Right atrium auricular region (tissue), 2 donors: ENCODE data around the gene LRRC45. TPM values are rescaled to one million over a fixed set of nuclear protein-coding genes. Genes with fewer than 3 reads are reported as not detected.

ENCODE experiments used
- DNase-seq: peaks from one replicate; pipeline ENCODE4 v3.0.0-alpha.2; 2019; ENCODE audit warnings: low spot score
- H3K27ac ChIP-seq, 2 donors: fragments of 200-600 bp; sonication (generic); 1 replicate in 1 of 2; 2 replicates in 1 of 2; pipeline ENCODE4 v1.5.1; 2016 to 2019
- H3K27me3 ChIP-seq, 2 donors: fragments of 200-600 bp; sonication (generic); one replicate each; pipeline versions ENCODE4 v1.5.1 to v1.6.0; 2017 to 2019
- H3K36me3 ChIP-seq: fragments of 200-600 bp; sonication (generic); one replicate; pipeline ENCODE4 v1.5.1; 2016
- H3K4me1 ChIP-seq, 2 donors: fragments of 200-600 bp; sonication (generic); one replicate each; pipeline versions ENCODE4 v1.5.1 to v1.6.0; 2017 to 2019
- H3K4me3 ChIP-seq, 2 donors: fragments of 200-600 bp; sonication (generic); 1 replicate in 1 of 2; 2 replicates in 1 of 2; pipeline ENCODE4 v1.5.1; 2017 to 2019; ENCODE audit warnings: mild to moderate bottlenecking in 1 of 2, moderate library complexity in 1 of 2
- H3K9me3 ChIP-seq, 2 donors: fragments of 200-600 bp; sonication (generic); one replicate each; pipeline ENCODE4 v1.5.1; 2019
- total RNA-seq, 2 donors: library from RNA; depleted of rRNA; stranded (reverse); fragments of >200 nt; gene quantifications; one replicate each; pipeline ENCODE4 v1.1.0, GENCODE V29; 2016
- TF ChIP-seq, protein P1 (sequence below), 2 donors: fragments of 200-600 bp; sonication (generic); IDR thresholded peaks; one replicate each; pipeline ENCODE4 v1.5.1; 2019; ENCODE audit warnings: antibody characterized with exemption in 2 of 2

LRRC45 gene
- total RNA-seq, 2 donors from 2014 or later = 4.7 to 4.9 TPM

DNA sequence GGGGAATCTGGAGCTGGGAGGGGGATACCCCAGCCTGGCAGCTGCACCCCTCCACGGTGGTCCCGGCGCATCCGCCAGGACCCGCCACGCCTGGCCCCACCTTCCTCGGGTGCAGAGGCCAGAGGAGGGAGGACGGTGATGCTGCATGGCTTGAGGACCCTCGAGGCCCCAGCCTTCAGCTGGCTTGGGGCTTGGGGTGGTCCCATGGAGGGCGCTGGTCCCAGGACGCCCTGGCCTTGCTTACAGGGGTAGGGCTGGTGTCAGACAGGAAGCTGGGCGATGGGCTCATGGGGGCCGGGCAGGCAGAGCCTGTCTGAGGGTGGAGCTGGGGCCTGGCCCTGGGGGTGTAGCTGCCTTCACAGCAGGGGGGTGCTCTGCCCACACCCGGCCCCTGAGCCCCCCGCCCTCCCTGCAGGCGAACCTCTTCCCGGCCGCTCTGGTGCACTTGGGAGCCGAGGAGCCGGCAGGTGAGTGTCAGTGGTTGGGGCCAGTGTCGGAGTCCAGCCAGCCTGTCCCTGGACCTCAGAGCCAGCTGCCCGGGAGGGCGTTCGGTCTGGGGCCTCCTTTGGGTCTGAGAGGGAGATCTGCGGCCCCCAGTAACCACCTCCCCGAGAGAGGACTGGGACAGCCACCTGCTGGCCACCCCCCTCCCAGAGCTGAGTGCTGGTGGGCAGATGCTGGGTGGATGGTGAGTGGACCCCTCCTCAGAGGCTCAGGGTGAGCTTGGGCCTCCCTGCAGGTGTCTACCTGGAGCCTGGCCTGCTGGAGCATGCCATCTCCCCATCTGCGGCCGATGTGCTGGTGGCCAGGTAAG is 6.8 kb upstream of the LRRC45 start:
- H3K27ac ChIP-seq = no peak overlapping the region
- no peaks in the 10 kb centered on the region for H3K27me3 ChIP-seq
- TF ChIP-seq, protein P1, sequence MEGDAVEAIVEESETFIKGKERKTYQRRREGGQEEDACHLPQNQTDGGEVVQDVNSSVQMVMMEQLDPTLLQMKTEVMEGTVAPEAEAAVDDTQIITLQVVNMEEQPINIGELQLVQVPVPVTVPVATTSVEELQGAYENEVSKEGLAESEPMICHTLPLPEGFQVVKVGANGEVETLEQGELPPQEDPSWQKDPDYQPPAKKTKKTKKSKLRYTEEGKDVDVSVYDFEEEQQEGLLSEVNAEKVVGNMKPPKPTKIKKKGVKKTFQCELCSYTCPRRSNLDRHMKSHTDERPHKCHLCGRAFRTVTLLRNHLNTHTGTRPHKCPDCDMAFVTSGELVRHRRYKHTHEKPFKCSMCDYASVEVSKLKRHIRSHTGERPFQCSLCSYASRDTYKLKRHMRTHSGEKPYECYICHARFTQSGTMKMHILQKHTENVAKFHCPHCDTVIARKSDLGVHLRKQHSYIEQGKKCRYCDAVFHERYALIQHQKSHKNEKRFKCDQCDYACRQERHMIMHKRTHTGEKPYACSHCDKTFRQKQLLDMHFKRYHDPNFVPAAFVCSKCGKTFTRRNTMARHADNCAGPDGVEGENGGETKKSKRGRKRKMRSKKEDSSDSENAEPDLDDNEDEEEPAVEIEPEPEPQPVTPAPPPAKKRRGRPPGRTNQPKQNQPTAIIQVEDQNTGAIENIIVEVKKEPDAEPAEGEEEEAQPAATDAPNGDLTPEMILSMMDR (IDR thresholded peaks at IDR 0.05) = no peak
- peaks cover 0 to 23% of the 10 kb centered on the region in 2 donors for H3K4me1 ChIP-seq
- peaks cover 11% of the 10 kb centered on the region for H3K36me3 ChIP-seq
- no peak overlapping the region for H3K4me3 ChIP-seq
- H3K9me3 ChIP-seq = no peaks in the 10 kb centered on the region
- no peak for DNase-seq

- TF ChIP-seq, protein P1 (IDR thresholded peaks at IDR 0.05) = no peak
- H3K9me3 ChIP-seq = no peaks in the 10 kb centered on the region
These were observed 6.1 kb upstream of the LRRC45 start for GRCh38 chr17:82016875-82017459.

GRCh38 chr17:82017612-82018151 is 5.4 kb upstream of the LRRC45 start:
- H3K4me3 ChIP-seq = no peak overlapping the region
- H3K36me3 ChIP-seq = peaks cover 11% of the 10 kb centered on the region
- no peak for DNase-seq
- H3K4me1 ChIP-seq = peaks cover 0 to 32% of the 10 kb centered on the region in 2 donors
- H3K27me3 ChIP-seq = no peaks in the 10 kb centered on the region
- H3K9me3 ChIP-seq = no peaks in the 10 kb centered on the region
- no peak overlapping the region for H3K27ac ChIP-seq
- TF ChIP-seq, protein P1 (IDR thresholded peaks at IDR 0.05) = no peak

More at GRCh38 chr17:82016875-82017459, 6.1 kb upstream of the LRRC45 start:
- no peak for DNase-seq
- no peak overlapping the region for H3K27ac ChIP-seq
- H3K4me3 ChIP-seq = no peak overlapping the region
- no peaks in the 10 kb centered on the region for H3K27me3 ChIP-seq
- peaks cover 11% of the 10 kb centered on the region for H3K36me3 ChIP-seq
- peaks cover 0 to 30% of the 10 kb centered on the region in 2 donors for H3K4me1 ChIP-seq

DNA sequence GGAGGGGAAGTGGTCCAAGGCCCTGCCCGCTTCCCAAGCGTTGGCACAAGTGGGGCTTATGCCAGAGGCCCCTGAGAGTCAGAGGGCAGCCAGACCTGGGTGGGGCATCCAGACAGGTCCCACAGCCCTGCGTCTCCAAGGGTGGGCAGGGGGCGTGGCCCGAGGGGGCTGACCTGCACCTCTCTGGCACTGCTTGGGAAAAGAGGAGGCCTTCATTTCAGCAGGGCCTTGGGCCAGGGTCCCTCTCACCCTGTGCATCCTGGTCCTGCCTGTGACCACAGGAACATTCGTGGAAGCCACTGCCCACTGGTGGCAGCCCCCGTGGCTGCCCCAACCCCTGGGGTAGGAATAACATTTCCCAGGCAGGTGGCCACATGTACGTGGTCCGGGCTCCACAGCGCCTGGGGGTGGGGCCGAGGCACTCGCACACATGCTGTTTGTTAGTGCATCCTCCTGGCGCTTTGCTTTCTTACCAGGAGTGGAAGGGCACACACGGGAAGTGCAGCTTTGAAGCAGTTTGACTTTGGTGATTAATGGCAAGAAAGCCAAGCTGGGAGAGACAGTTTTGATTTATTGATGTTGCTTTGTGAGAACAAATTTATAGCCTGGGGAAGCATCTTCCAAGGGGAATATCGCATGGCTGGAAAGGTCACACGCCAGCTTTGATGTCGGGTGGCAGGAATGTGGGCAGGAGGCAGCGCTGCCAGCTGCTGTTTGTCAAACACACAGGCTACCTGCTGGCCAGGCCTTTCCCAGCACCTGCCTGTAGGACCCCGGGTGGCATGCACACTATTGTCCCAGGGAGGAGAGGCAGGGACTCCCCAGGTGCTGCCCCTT is 4.7 kb upstream of the LRRC45 start:
- Histone ChIP-seq H3K4me3 (no peak overlapping the region), H3K36me3 (peaks cover 11% of the 10 kb centered on the region), H3K27ac (no peak overlapping the region), H3K4me1 (peaks cover 0 to 28% of the 10 kb centered on the region in 2 donors), H3K27me3 (no peaks in the 10 kb centered on the region), H3K9me3 (no peaks in the 10 kb centered on the region)
- DNase-seq = no peak
- TF ChIP-seq, protein P1 (IDR thresholded peaks at IDR 0.05) = no peak

DNA sequence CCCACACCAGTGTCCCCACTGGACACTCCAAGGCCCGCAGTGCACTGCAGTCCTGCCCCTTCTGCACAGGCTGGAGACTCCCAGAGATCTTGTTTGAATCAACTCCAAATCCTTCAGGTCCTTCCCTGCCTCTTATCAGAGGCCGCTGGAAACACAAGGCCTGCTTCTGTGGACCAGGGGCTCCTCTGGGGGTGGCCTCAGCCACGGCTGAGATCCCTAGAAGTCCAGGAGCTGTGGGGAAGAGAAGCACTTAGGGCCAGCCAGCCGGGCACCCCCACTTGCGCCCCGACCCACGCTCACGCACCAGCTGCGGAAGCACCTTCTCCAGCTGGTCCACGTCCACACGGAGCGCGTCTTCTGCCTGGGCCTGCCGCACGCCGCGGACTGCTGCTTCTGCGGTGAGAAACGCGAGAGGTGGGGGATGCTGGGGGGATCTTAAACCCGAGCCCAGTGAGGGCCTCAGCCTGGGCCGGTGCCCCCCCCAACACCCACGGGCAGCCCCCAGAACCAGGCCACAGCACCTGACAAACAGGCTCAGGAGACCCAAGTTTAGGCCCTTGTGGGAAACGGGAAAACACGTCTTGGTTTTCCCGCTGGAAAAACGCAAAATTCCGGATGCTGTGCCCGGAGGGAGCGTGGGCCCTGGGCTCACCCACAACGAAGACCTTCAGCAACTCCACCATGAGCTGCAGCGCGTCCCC is 4.0 kb upstream of the LRRC45 start:
- Histone ChIP-seq H3K27me3 (no peaks in the 10 kb centered on the region), H3K27ac (no peak overlapping the region), H3K4me1 (peaks cover 0 to 27% of the 10 kb centered on the region in 2 donors), H3K36me3 (peaks cover 11% of the 10 kb centered on the region), H3K9me3 (no peaks in the 10 kb centered on the region), H3K4me3 (no peak overlapping the region)
- TF ChIP-seq, protein P1 (IDR thresholded peaks at IDR 0.05) = no peak
- DNase-seq = no peak
